Sigmoid colon (tissue), 7 donors: Measurements from ENCODE around the gene CYB561. TPM values are rescaled to one million over a fixed set of nuclear protein-coding genes. Genes with fewer than 3 reads are reported as not detected.

Experiments
- DNase-seq: peaks from one replicate; pipeline ENCODE4 v3.0.0-alpha.2; 2019
- H3K27ac ChIP-seq, 4 donors: fragments of 200-600 bp; sonication (generic); one replicate each; pipeline ENCODE4 v1.5.1; 2016 to 2019; ENCODE audit warnings: mild to moderate bottlenecking in 1 of 4
- H3K27me3 ChIP-seq, 3 donors: fragments of 200-600 bp; sonication (generic); one replicate each; pipeline ENCODE4 v1.5.1; 2019; ENCODE audit warnings: mild to moderate bottlenecking in 1 of 3
- H3K36me3 ChIP-seq, 4 donors: fragments of 200-600 bp; sonication (generic); one replicate each; pipeline ENCODE4 v1.5.1; 2016 to 2019
- H3K4me1 ChIP-seq, 4 donors: fragments of 200-600 bp; sonication (generic); one replicate each; pipeline ENCODE4 v1.5.1; 2017 to 2019
- H3K4me3 ChIP-seq, 4 donors: fragments of 200-600 bp; sonication (generic); one replicate each; pipeline ENCODE4 v1.5.1; 2017 to 2019; ENCODE audit warnings: mild to moderate bottlenecking in 2 of 4, moderate library complexity in 1 of 4
- H3K9me3 ChIP-seq, 4 donors: fragments of 200-600 bp in 3 of 4; sonication (generic) in 3 of 4; one replicate each; pipeline versions ENCODE4 v1.5.1 to v1.6.1; 2013 to 2019
- CTCF ChIP-seq, 4 experiments: fragments of 450-650 bp in 3 of 4; fragments of 200-600 bp in 1 of 4; IDR thresholded peaks; one replicate each; pipeline ENCODE4 v1.5.1; 2016 to 2019; ENCODE audit warnings: antibody characterized with exemption in 4 of 4, mild to moderate bottlenecking in 3 of 4, moderate library complexity in 2 of 4
- EP300 ChIP-seq, 4 donors: sonication (generic); formaldehyde crosslinking; IDR thresholded peaks; one replicate each; pipeline ENCODE4 v1.6.1; 2017; ENCODE audit warnings: antibody characterized with exemption in 4 of 4
- POLR2A ChIP-seq, 2 donors: fragments of 450-650 bp; IDR thresholded peaks; one replicate each; pipeline ENCODE4 v1.6.1; 2016; ENCODE audit warnings: antibody characterized with exemption in 2 of 2, mild to moderate bottlenecking in 2 of 2, moderate library complexity in 2 of 2
- POLR2AphosphoS5 ChIP-seq, 4 donors: sonication (generic); formaldehyde crosslinking; IDR thresholded peaks; one replicate each; pipeline ENCODE4 v1.6.1; 2017; ENCODE audit warnings: antibody characterized with exemption in 4 of 4
- WGBS, 2 donors: extraction: QIAGEN DNeasy Blood & Tissue Kit; methylation state at CpG; one replicate each; pipeline ENCODE4 v1.1.7; 2013; 5-methylcytosine and 5-hydroxymethylcytosine counted together
- intact Hi-C: fragments of 100-400 bp; cut with DNase I; formaldehyde crosslinking; loops from one replicate; pipeline ENCODE4 v1.15.1; 2023
- polyA plus RNA-seq, 3 donors: library from polyadenylated mRNA; stranded (reverse); fragments of 200-250 nt; gene quantifications; one replicate each; pipeline ENCODE4 v1.2.3, GENCODE V29; 2013
- total RNA-seq, 4 donors: library from RNA; depleted of rRNA; stranded (reverse); fragments of >200 nt; gene quantifications; one replicate each; pipeline ENCODE4 v1.1.0, GENCODE V29; 2016
- donor health status: healthy with polysubstance abuse.
- donor health status: Bipolar disorder and iron deficiency.
- donor health status: healthy.

CYB561 gene
- total and polyA plus RNA-seq, 7 donors = 6.3 to 59.2 (median 10.3) TPM

GRCh38 chr17:63487014-63487339 lies 40.9 kb upstream of the CYB561 start:
- H3K27ac ChIP-seq = no peak overlapping the region
- H3K36me3 ChIP-seq = no peaks in the 10 kb centered on the region
- no peak for DNase-seq
- no peak overlapping the region for H3K4me3 ChIP-seq
- TF ChIP-seq POLR2A (IDR thresholded peaks at IDR 0.05) (no peak), EP300 (IDR thresholded peaks at IDR 0.05) (no peak)
- WGBS, 2 donors = 90 to 93% methylated on average over 11 of the region's 11 CpGs
- intact Hi-C loops = no loop called here
- no peaks in the 10 kb centered on the region for H3K4me1 ChIP-seq
- H3K27me3 ChIP-seq = no peaks in the 10 kb centered on the region
- no peaks in the 10 kb centered on the region for H3K9me3 ChIP-seq

GRCh38 chr17:63486317-63487013 lies 40.4 kb upstream of the CYB561 start:
- 71 to 82% methylated on average over 12 of the region's 12 CpGs for WGBS, 2 donors
- no peak overlapping the region for H3K27ac ChIP-seq
- no peaks in the 10 kb centered on the region for H3K4me1 ChIP-seq
- intact Hi-C loops = no loop called here
- no peak overlapping the region for H3K4me3 ChIP-seq
- TF ChIP-seq POLR2AphosphoS5 (IDR thresholded peaks at IDR 0.05) (no peak), POLR2A (IDR thresholded peaks at IDR 0.05) (no peak), CTCF (IDR thresholded peaks at IDR 0.05) (no peak), EP300 (IDR thresholded peaks at IDR 0.05) (no peak)
- no peaks in the 10 kb centered on the region for H3K36me3 ChIP-seq
- no peak for DNase-seq
- no peaks in the 10 kb centered on the region for H3K9me3 ChIP-seq
- peaks cover 0 to 5% (median under 1%) of the 10 kb centered on the region in 3 donors for H3K27me3 ChIP-seq

GRCh38 chr17:63483655-63484575 lies 37.8 kb upstream of the CYB561 start:
- H3K27ac ChIP-seq = no peak overlapping the region
- DNase-seq = no peak
- peaks cover 0 to 1% (median under 1%) of the 10 kb centered on the region in 4 donors for H3K4me1 ChIP-seq
- peaks cover 5 to 30% (median 9%) of the 10 kb centered on the region in 3 donors for H3K27me3 ChIP-seq
- no peaks in the 10 kb centered on the region for H3K9me3 ChIP-seq
- intact Hi-C loops = no loop called here
- no peaks in the 10 kb centered on the region for H3K36me3 ChIP-seq
- H3K4me3 ChIP-seq = no peak overlapping the region
- WGBS, 2 donors = 95 to 96% methylated on average over 16 of the region's 16 CpGs
- TF ChIP-seq CTCF (IDR thresholded peaks at IDR 0.05) (no peak), EP300 (IDR thresholded peaks at IDR 0.05) (no peak), POLR2A (IDR thresholded peaks at IDR 0.05) (no peak), POLR2AphosphoS5 (IDR thresholded peaks at IDR 0.05) (no peak)

- intact Hi-C loops = no loop called here
- H3K27ac ChIP-seq = no peak overlapping the region
- H3K27me3 ChIP-seq = peaks cover 7 to 39% (median 18%) of the 10 kb centered on the region in 3 donors
- H3K36me3 ChIP-seq = no peaks in the 10 kb centered on the region
- no peaks in the 10 kb centered on the region for H3K9me3 ChIP-seq
- no peak for TF ChIP-seq CTCF (IDR thresholded peaks at IDR 0.05)
- no peak for TF ChIP-seq EP300 (IDR thresholded peaks at IDR 0.05)
- no peak for TF ChIP-seq POLR2A (IDR thresholded peaks at IDR 0.05)
- no peak for TF ChIP-seq POLR2AphosphoS5 (IDR thresholded peaks at IDR 0.05)
- no peak for DNase-seq
- H3K4me3 ChIP-seq = no peak overlapping the region
- peaks cover 0 to 6% (median 3%) of the 10 kb centered on the region in 4 donors for H3K4me1 ChIP-seq
- WGBS, 2 donors = 93 to 95% methylated on average over 10 of the region's 10 CpGs
These were observed 36.9 kb upstream of the CYB561 start for GRCh38 chr17:63483038-63483437.

- Histone ChIP-seq H3K9me3 (no peaks in the 10 kb centered on the region), H3K27ac (no peak overlapping the region), H3K4me3 (no peak overlapping the region), H3K4me1 (peaks cover 0 to 11% (median 8%) of the 10 kb centered on the region in 4 donors), H3K27me3 (peaks cover 11 to 44% (median 23%) of the 10 kb centered on the region in 3 donors), H3K36me3 (no peaks in the 10 kb centered on the region)
- 90 to 95% methylated on average over 16 of the region's 16 CpGs for WGBS, 2 donors
- DNase-seq = no peak
- intact Hi-C loops = no loop called here
- TF ChIP-seq CTCF (IDR thresholded peaks at IDR 0.05) (no peak), POLR2AphosphoS5 (IDR thresholded peaks at IDR 0.05) (no peak), EP300 (IDR thresholded peaks at IDR 0.05) (no peak), POLR2A (IDR thresholded peaks at IDR 0.05) (no peak)
These were observed 36.4 kb upstream of the CYB561 start for GRCh38 chr17:63482509-63482908.
